Upper lobe of left lung (tissue), 6 donors: ENCODE data around the gene PRAMEF9. TPM values are rescaled to one million over a fixed set of nuclear protein-coding genes. Genes with fewer than 3 reads are reported as not detected.
"Not testable (repeated sequence)": the region's sequence is repeated elsewhere in the genome, so short reads cannot be mapped to it uniquely, and the experiment has no call there.

ENCODE experiments used
- ATAC-seq, 2 donors: fragments of 200-7000 bp; cut with Tn5 transposase; one replicate each; pipeline ENCODE4 v1.9.1; 2022; ENCODE audit warnings: mild to moderate bottlenecking in 2 of 2, moderate library complexity in 2 of 2; ENCODE audit not compliant: low FRiP score in 2 of 2
- DNase-seq, 2 donors: peaks; one replicate each; pipeline ENCODE4 v3.0.0-alpha.2; 2019 to 2020
- H3K27ac ChIP-seq, 4 donors: fragments of 200-600 bp; sonication (generic); one replicate each; pipeline ENCODE4 v1.5.1; 2016 to 2019
- H3K27me3 ChIP-seq, 4 donors: fragments of 200-600 bp; sonication (generic); one replicate each; pipeline ENCODE4 v1.5.1; 2017 to 2019
- H3K36me3 ChIP-seq, 4 donors: fragments of 200-600 bp; sonication (generic); one replicate each; pipeline ENCODE4 v1.5.1; 2016 to 2019
- H3K4me1 ChIP-seq, 4 donors: fragments of 200-600 bp; sonication (generic); one replicate each; pipeline ENCODE4 v1.5.1; 2018 to 2019
- H3K4me3 ChIP-seq, 4 donors: fragments of 200-600 bp; sonication (generic); one replicate each; pipeline ENCODE4 v1.5.1; 2017 to 2019; ENCODE audit warnings: mild to moderate bottlenecking in 2 of 4, moderate library complexity in 1 of 4
- H3K9me3 ChIP-seq, 4 donors: fragments of 200-600 bp; sonication (generic); one replicate each; pipeline ENCODE4 v1.5.1; 2018 to 2019
- EP300 ChIP-seq, 4 donors: sonication (generic); formaldehyde crosslinking; IDR thresholded peaks; one replicate each; pipeline ENCODE4 v1.5.1; 2017; ENCODE audit warnings: antibody characterized with exemption in 4 of 4, control low read depth in 2 of 4
- POLR2A ChIP-seq, 4 donors: fragments of 450-650 bp; IDR thresholded peaks; one replicate each; pipeline ENCODE4 v1.5.1; 2016 to 2017; ENCODE audit warnings: antibody characterized with exemption in 4 of 4, mild to moderate bottlenecking in 2 of 4
- POLR2AphosphoS5 ChIP-seq, 2 donors: sonication (generic); formaldehyde crosslinking; IDR thresholded peaks; one replicate each; pipeline ENCODE4 v1.5.1; 2017; ENCODE audit warnings: antibody characterized with exemption in 2 of 2
- WGBS, 2 donors: methylation state at CpG; one replicate each; pipeline ENCODE4 v1.1.5; 2017 to 2018; 5-methylcytosine and 5-hydroxymethylcytosine counted together
- total RNA-seq, 6 donors: library from RNA; depleted of rRNA in 4 of 6; stranded (reverse); fragments of >200 nt in 4 of 6; gene quantifications; one replicate each; pipeline versions ENCODE4 v1.1.0 to v1.2.1, GENCODE V29; 2016 to 2021
- TF ChIP-seq, protein P1 (sequence below), 6 experiments: fragments of 450-650 bp in 4 of 6; fragments of 200-600 bp in 2 of 6; sonication (generic) in 2 of 6; IDR thresholded peaks; one replicate each; pipeline ENCODE4 v1.5.1; 2016 to 2019; ENCODE audit warnings: antibody characterized with exemption in 6 of 6
- donor health status: DM: no; HTN: no; CAD: no; lungs with moderate emphysema.
- donor health status: DM: no; HTN: yes; CAD: no; lungs with severe emphysema.

Gene PRAMEF9
- not detected for total RNA-seq

DNA sequence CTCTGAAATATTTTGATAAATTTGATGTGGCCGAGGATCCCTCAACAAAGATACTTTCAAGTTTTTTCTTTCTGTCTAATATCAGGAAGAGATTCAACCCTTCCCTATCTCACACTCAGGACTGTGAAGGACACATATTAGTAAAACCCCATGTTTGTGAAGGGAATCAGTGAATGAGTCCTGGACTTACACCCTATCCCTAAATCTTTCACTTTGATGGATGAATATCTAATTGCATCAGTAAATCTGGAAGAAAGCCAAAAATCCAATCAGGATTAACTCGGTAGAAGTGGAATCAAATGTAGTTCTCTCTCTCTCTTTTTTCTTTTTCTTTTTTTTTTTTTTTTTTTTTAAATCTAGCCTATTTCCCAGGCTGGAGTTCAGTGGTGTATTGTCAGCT lies at the start of gene PRAMEF9:
TSS of gene PRAMEF9 (plus strand) at position 301 of the 400 bp plus-strand sequence. CDS start 3,433 bp downstream, outside the sequence.
- not testable (repeated sequence) for H3K27me3 ChIP-seq, H3K4me3 ChIP-seq, ATAC-seq, H3K4me1 ChIP-seq, H3K9me3 ChIP-seq, DNase-seq, H3K36me3 ChIP-seq, H3K27ac ChIP-seq
- WGBS, 2 donors, result 86% methylated on average over 2 of the region's 2 CpGs; no CpG with 5 or more reads in 1 of the 2 donors

DNA sequence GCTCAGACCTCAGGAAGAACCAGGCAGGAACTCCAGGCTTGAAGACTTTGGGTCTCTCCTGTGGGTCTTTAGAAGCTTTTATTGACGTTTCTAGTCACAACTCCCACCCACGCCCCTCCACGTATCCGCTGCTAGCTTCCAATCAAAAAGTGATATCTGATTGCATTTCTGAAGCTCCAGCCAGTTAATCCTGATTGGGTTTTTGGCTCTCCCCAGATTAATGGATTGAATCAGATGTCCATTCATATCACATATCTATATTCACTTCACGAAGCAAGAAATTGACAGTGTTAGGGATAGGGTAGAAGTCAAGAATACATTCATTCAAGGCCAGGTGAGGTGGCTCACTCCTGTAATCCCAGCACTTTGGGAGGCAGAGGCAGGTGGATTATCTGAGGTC lies 15.7 kb upstream of the PRAMEF9 start, which contains the start of gene PRAMEF26:
TSS of gene PRAMEF26 (minus strand) at position 101 of the 400 bp plus-strand sequence. CDS start 2,914 bp downstream, outside the sequence.
- ATAC-seq, H3K9me3 ChIP-seq, H3K27ac ChIP-seq, DNase-seq, H3K4me3 ChIP-seq, H3K27me3 ChIP-seq, H3K4me1 ChIP-seq, H3K36me3 ChIP-seq: not testable (repeated sequence)
- 78% methylated on average over 1 of the region's 5 CpGs; no CpG with 5 or more reads in 1 of the 2 donors for WGBS, 2 donors

DNA sequence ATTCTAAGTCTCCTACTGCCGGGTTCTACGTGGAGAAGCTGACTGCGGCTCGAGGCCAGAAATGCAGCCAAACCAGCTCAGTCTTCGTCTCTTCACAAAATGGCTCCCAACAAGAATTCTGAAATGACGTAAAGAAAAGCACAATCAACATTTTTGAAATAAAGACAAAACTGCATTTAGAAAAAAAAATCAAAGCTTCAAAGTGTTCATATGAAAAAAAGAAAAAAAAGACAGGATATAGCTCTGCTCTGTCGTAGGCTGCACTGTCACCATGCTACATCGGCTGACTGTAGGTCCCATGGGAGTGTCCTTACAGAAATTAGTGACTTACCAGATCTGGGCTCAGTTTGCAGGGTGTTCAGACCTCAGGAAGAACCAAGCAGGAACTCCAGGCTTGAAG lies 6.1 kb upstream of the PRAMEF9 start, which contains the start of gene HNRNPCL4:
TSS of gene HNRNPCL4 (minus strand) at position 101 of the 400 bp plus-strand sequence. CDS start 164 bp downstream, outside the sequence.
- WGBS, 2 donors, result no CpG with 5 or more reads among the region's 8 CpGs
- not testable (repeated sequence) for H3K9me3 ChIP-seq, H3K27ac ChIP-seq, ATAC-seq, DNase-seq, H3K4me1 ChIP-seq, H3K36me3 ChIP-seq, H3K4me3 ChIP-seq, H3K27me3 ChIP-seq

DNA sequence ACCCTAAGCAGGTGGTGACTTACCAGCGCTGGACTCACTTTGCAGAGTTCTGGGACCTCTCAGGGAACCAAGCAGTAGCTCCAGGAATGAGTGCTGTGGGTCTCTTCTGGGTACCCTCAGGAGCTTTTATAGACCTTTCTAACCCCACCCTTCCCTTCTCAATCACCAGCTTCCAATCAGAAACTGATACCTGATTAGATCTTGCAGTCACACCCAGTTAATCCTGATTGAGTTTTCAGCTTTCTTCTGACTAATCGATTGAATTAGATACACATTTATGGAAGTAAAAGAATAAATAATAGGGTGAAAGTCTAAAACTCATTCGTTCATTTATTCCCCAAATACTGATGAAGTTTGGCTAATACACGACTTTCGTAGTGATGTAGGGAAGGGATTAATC lies 29.7 kb downstream of the PRAMEF9 start, which contains the start of gene PRAMEF13:
TSS of gene PRAMEF13 (minus strand) at position 101 of the 400 bp plus-strand sequence. CDS start 1,820 bp downstream, outside the sequence.
- WGBS, 2 donors, result no CpG with 5 or more reads among the region's 5 CpGs
- not testable (repeated sequence) for ATAC-seq, H3K4me3 ChIP-seq, H3K36me3 ChIP-seq, H3K4me1 ChIP-seq, H3K27me3 ChIP-seq, DNase-seq, H3K9me3 ChIP-seq, H3K27ac ChIP-seq

DNA sequence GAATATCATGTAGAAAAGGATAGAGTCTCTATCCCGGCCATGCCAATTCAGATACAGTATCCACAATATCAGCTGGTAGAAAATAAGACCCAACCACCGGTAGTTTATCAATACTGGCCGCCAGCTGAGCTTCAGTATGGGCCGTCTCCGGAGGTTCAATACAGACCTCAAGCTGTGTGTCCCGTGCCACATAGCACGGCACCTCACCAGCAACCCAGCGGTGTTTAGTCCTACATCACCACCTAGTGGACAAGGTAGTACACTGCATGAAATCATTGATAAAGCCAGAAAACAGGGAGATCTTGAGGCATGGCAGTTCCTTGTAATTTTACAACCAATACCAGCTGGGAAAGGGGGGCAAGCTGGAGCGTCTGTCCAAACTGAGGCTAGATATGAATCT lies 37.1 kb downstream of the PRAMEF9 start:
- not testable (repeated sequence) for H3K4me3 ChIP-seq, H3K9me3 ChIP-seq, DNase-seq, H3K36me3 ChIP-seq, ATAC-seq, H3K27me3 ChIP-seq, H3K4me1 ChIP-seq, H3K27ac ChIP-seq
- WGBS, 2 donors, result no CpG with 5 or more reads among the region's 9 CpGs

DNA sequence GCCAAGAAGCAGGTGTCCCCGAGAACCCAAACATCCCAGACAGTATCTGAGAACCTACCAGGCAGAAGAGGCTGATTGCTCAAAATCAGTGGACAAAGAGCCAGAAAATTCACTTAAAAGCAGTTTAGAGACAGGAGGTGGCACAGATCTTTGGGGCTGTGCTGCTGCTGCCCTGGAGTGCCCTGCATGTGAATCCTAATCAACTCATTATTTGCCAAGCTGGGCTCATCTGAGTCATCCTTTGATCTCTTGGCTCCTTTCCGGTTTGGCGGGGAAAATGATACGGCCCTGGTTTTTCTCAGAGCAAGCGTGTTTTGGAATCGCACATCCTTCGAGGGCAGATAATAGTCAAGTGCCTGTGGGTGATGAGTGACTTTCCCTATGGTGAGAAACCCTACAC lies 45.0 kb downstream of the PRAMEF9 start:
- not testable (repeated sequence) for H3K4me1 ChIP-seq, H3K27ac ChIP-seq, DNase-seq, ATAC-seq, H3K27me3 ChIP-seq, H3K4me3 ChIP-seq, H3K36me3 ChIP-seq, H3K9me3 ChIP-seq
- no CpG with 5 or more reads among the region's 7 CpGs for WGBS, 2 donors

DNA sequence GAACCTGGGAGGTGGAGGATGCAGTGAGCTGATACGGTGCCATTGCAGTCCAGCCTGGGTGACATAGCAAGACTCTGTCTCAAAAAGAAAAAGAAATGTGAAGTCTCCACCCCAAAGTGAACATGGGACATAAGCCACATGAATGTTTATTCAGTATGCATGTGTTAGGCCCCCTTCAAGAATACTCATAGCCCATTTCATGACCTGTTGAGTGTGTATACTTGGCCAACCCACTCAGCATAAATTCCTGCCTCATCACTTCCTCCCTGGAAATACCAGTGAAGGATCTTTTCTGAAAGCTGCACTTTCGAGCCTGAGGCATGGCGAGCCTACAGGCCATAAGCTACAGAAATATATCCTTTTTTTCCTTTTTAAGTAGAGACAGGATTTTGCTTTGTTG lies 47.6 kb downstream of the PRAMEF9 start:
- H3K27me3 ChIP-seq, H3K4me3 ChIP-seq, H3K27ac ChIP-seq, H3K36me3 ChIP-seq, ATAC-seq, H3K9me3 ChIP-seq, DNase-seq, H3K4me1 ChIP-seq: not testable (repeated sequence)
- WGBS, 2 donors, result no CpG with 5 or more reads among the region's 3 CpGs

DNA sequence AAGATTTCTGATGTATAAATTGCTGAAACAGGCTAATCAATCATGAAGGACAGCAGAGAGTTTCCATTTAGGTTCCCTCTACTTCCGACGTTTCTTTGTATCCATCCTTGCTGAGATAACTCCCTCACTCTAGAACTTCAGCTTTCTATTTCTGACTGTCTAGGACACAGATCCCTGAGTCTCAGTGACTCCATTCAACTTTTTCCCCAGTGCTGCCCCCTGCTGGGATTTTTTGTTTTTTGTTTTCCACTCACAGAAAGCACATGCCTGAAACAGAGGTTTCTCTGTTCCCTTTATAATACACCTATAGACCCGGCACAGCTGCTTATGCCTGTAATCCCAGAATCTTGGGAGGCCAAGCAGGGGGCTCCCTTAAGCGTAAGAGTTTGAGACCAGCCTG lies 51.1 kb downstream of the PRAMEF9 start:
- H3K36me3 ChIP-seq, H3K4me3 ChIP-seq, H3K4me1 ChIP-seq, DNase-seq, H3K27ac ChIP-seq, H3K9me3 ChIP-seq, ATAC-seq, H3K27me3 ChIP-seq: not testable (repeated sequence)
- no CpG with 5 or more reads among the region's 4 CpGs for WGBS, 2 donors

DNA sequence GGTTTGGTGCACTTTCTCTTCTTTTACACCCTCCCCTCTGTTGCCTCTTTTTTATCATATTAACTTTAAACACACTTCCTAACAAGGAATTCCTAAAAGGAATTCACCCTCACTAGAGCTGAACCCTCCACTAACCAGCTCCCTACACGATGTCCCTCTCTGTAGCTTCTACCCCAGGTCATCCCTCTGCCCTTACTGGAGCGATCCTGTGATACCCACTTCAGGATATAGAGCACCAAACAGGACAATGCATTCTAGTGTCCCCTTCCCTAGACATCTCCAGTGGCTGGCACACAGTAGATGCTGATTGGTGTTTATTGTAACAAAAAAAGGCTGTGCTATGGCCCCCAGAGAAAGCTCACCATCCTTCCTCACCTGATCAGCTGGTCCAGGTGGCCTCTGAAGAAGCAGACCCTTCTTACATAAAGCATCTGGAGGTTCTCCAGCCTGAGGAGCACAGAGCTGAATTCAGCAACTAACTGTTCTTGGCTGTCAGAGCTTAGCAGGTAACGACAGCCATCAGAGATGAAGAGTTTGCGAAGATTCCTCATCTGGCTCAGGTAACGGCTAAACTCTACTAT lies 52.9 kb downstream of the PRAMEF9 start:
- Histone ChIP-seq H3K4me1 (no peaks in the 10 kb centered on the region), H3K27me3 (no peaks in the 10 kb centered on the region), H3K4me3 (no peak overlapping the region), H3K27ac (no peak overlapping the region), H3K36me3 (no peaks in the 10 kb centered on the region), H3K9me3 (no peaks in the 10 kb centered on the region)
- peak; percentile 34 to 55 for ATAC-seq
- TF ChIP-seq POLR2A (IDR thresholded peaks at IDR 0.05) (no peak), EP300 (IDR thresholded peaks at IDR 0.05) (no peak), POLR2AphosphoS5 (IDR thresholded peaks at IDR 0.05) (no peak)
- TF ChIP-seq, protein P1, sequence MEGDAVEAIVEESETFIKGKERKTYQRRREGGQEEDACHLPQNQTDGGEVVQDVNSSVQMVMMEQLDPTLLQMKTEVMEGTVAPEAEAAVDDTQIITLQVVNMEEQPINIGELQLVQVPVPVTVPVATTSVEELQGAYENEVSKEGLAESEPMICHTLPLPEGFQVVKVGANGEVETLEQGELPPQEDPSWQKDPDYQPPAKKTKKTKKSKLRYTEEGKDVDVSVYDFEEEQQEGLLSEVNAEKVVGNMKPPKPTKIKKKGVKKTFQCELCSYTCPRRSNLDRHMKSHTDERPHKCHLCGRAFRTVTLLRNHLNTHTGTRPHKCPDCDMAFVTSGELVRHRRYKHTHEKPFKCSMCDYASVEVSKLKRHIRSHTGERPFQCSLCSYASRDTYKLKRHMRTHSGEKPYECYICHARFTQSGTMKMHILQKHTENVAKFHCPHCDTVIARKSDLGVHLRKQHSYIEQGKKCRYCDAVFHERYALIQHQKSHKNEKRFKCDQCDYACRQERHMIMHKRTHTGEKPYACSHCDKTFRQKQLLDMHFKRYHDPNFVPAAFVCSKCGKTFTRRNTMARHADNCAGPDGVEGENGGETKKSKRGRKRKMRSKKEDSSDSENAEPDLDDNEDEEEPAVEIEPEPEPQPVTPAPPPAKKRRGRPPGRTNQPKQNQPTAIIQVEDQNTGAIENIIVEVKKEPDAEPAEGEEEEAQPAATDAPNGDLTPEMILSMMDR (IDR thresholded peaks at IDR 0.05), result no peak
- no peak for DNase-seq
- WGBS, 2 donors, result 86 to 87% methylated on average over 5 of the region's 5 CpGs

DNA sequence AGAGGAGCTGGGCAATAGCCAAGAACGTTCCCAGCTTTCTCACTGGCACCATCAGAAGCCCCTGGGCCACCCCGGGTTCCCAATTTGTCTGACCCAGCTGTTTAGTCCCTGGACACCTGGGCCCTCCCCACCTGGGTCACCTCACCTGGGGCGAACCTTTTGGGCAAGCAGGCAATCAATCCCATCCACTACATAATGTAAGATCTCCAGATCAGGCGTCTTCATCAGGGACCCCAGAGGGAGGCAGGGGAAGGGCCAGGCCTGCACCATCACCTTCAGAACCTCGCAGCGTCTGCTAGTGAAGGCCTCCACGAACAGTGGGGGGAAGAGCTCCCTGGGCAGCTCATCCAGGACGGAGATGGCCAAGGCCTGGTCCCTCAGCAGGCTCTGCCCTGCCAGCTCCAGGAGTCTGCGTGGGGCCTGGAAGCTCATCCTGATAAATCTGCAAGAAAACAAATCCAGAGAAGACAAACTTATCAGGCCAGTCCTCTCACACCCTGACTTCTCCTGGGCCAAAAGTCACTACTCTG lies 54.1 kb downstream of the PRAMEF9 start, which contains the start of gene PRAMEF18:
TSS of gene PRAMEF18 (minus strand) at position 480 of the 530 bp plus-strand sequence. CDS start at position 432, 48 bp downstream.
- H3K27me3 ChIP-seq, DNase-seq, H3K9me3 ChIP-seq, H3K36me3 ChIP-seq, H3K27ac ChIP-seq, H3K4me1 ChIP-seq, H3K4me3 ChIP-seq: not testable (repeated sequence)
- WGBS, 2 donors, result 80 to 87% methylated on average over 5 to 9 of the region's 9 CpGs
- peak; percentile 34 to 40 for ATAC-seq

DNA sequence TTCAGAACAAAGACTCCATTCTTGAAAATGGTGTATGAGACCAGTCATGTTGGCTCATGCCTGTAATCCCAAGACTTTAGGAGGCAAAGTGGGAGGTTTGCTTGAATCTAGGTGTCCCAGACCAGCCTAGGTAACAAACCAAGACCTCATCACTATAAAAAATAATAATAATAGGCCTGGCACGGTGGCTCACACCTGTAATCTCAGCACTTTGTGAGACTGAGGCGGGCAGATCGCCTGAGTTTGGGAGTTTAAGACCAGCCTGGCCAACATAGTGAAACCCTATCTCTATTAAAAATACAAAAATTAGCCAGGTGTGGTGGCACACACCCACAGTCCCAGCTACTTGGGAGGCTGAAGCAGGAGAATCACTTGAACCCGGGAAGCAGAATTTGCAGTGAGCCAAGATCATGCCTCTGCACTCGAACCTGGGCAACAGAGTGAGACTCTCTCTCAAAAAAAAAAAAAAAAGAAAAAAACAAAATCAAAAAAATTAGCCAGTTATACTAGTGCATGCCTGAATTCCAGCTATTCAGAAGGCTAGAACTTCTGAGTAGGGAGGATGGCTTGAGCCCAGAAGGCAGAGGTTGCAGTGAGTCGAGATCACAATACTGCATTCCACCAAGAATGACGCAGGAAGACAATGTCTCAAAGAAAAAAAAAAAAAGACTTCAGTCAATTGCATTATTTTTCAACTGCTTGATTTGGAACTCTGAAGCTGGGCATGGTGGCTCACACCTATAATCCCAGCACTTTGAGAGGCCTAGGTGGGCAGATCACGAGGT lies 55.8 kb downstream of the PRAMEF9 start:
- not testable (repeated sequence) for H3K9me3 ChIP-seq, H3K4me1 ChIP-seq, DNase-seq, H3K36me3 ChIP-seq, H3K27ac ChIP-seq, H3K4me3 ChIP-seq, ATAC-seq, H3K27me3 ChIP-seq
- WGBS, 2 donors, result 88% methylated on average over 8 of the region's 8 CpGs
